Smooth muscle cell (in vitro differentiated cells): Measurements from ENCODE around the gene ELK3. TPM values are rescaled to one million over a fixed set of nuclear protein-coding genes. Genes with fewer than 3 reads are reported as not detected.

Experiments used
- DNase-seq: peaks from one replicate; lab custom pipeline; 2025; ENCODE audit not compliant: unreplicated experiment; lab: John Stamatoyannopoulos, UW
- H2AFZ ChIP-seq: fragments of 200-600 bp; sonication (generic); 2 replicates; pipeline ENCODE4 v1.6.0; 2016; ENCODE audit warnings: antibody characterized with exemption, low read depth, mild to moderate bottlenecking
- H3F3A ChIP-seq: fragments of 200-600 bp; sonication (generic); 2 replicates; pipeline ENCODE4 v1.6.0; 2017; ENCODE audit warnings: antibody characterized with exemption, low read depth
- H3K27ac ChIP-seq: fragments of 200-600 bp; sonication (generic); 2 replicates; pipeline ENCODE4 v1.5.1; 2016; ENCODE audit warnings: low read depth, mild to moderate bottlenecking
- H3K27me3 ChIP-seq: fragments of 200-600 bp; sonication (generic); 2 replicates; pipeline ENCODE4 v1.6.1; 2016; ENCODE audit warnings: low read depth, mild to moderate bottlenecking
- H3K36me3 ChIP-seq: fragments of 200-600 bp; sonication (generic); 2 replicates; pipeline ENCODE4 v1.5.1; 2016; ENCODE audit warnings: low read depth
- H3K4me1 ChIP-seq: fragments of 200-600 bp; sonication (generic); 2 replicates; pipeline ENCODE4 v1.5.1; 2016; ENCODE audit warnings: low read depth
- H3K4me2 ChIP-seq: fragments of 200-600 bp; sonication (generic); 2 replicates; pipeline ENCODE4 v1.6.0; 2016; ENCODE audit warnings: mild to moderate bottlenecking
- H3K4me3 ChIP-seq: fragments of 200-600 bp; sonication (generic); 2 replicates; pipeline ENCODE4 v1.5.1; 2016; ENCODE audit warnings: mild to moderate bottlenecking
- H3K79me2 ChIP-seq: fragments of 200-600 bp; sonication (generic); 2 replicates; pipeline ENCODE4 v1.6.0; 2016; ENCODE audit warnings: low read depth, mild to moderate bottlenecking
- H3K9ac ChIP-seq: fragments of 200-600 bp; sonication (generic); 2 replicates; pipeline ENCODE4 v1.6.0; 2016; ENCODE audit warnings: low read depth
- H3K9me3 ChIP-seq: fragments of 200-600 bp; sonication (generic); replicated peaks from 2 replicates; pipeline ENCODE4 v1.5.1; 2016; ENCODE audit warnings: low read depth
- H4K20me1 ChIP-seq: fragments of 200-600 bp; sonication (generic); 2 replicates; pipeline ENCODE4 v1.6.0; 2016; ENCODE audit warnings: low read depth
- WGBS: methylation state at CpG from one replicate; pipeline ENCODE4 v1.1.7; 2016; ENCODE audit warnings: low lambda C conversion rate; 5-methylcytosine and 5-hydroxymethylcytosine counted together
- polyA plus RNA-seq: library from polyadenylated mRNA; unstranded; fragments of >200 nt; fragmentation: Nextera tagmentation; extraction: Ambion mirVana; gene quantifications from 2 replicates; pipeline ENCODE4 v1.2.1, GENCODE V29; 2016
- total RNA-seq: library from RNA; depleted of rRNA; stranded (reverse); fragments of >200 nt; gene quantifications from 2 replicates; pipeline ENCODE4 v1.2.3, GENCODE V29; 2014
- TF ChIP-seq, protein P1 (sequence below): fragments of 200-600 bp; sonication (generic); IDR thresholded peaks from 2 replicates; pipeline ENCODE4 v1.5.1; 2017; ENCODE audit warnings: borderline replicate concordance, mild to moderate bottlenecking, antibody characterized with exemption; ENCODE audit not compliant: insufficient read depth, poor library complexity, severe bottlenecking

Gene ELK3
- total and polyA plus RNA-seq, 2 experiments from 2014 or later = 43.1 to 44.3 TPM

DNA sequence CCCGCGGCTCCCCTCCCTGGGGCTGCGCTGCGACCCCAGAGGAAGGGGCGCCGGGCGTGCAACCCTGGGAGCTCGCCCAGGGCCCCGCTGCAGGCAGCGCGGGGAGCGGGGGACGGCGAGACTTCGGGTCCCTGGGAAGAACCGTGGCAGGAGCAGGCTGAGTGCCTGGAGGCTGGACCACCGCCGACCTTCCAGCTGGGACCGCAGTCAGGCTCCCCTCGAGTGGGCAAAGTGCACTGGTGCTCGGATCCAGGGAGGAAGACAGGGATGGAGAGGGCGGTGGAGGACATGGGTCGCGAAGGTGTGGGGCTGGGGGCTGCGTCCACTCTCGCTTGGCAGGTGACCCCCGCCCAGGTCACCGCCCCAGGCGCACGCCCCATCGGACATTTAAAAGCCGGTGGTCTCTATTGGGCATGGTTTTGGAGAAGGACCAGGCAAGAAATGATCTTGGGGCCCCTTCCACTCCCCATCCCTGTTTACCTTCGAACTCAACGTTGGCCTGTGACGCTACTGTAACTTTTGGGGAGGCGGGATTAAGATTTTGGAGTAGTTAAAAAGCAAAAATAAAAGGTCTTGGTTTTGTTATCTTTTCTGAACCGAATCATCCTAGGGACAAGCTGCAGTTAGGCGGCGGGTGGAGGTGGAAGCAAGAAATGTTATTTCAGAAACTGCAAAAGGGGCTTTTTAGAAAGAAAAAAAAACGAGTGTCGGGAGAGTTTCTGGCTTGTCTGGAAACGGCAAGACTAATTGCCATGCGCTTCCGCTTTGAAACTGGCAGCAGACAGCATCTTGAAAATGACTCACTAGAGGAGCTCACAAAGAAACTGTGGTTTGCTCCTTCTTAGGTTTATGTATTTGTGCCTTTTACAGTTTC is 1.0 kb downstream of the ELK3 start:
- H3K9ac ChIP-seq = peak overlapping the region; percentile 97
- H3F3A ChIP-seq = peaks cover 37% of the 10 kb centered on the region
- H3K79me2 ChIP-seq = peaks cover 38% of the 10 kb centered on the region
- H3K4me3 ChIP-seq = peak overlapping the region; percentile 96
- DNase-seq = no peak
- peak overlapping the region; percentile 99 for H3K27ac ChIP-seq
- H4K20me1 ChIP-seq = peaks cover 14% of the 10 kb centered on the region
- no peaks in the 10 kb centered on the region for H3K36me3 ChIP-seq
- H3K9me3 ChIP-seq = no peaks in the 10 kb centered on the region
- 2% methylated on average over 39 of the region's 44 CpGs for WGBS
- H3K4me2 ChIP-seq = peak overlapping the region; percentile 89
- H3K4me1 ChIP-seq = peaks cover 27% of the 10 kb centered on the region
- TF ChIP-seq, protein P1, sequence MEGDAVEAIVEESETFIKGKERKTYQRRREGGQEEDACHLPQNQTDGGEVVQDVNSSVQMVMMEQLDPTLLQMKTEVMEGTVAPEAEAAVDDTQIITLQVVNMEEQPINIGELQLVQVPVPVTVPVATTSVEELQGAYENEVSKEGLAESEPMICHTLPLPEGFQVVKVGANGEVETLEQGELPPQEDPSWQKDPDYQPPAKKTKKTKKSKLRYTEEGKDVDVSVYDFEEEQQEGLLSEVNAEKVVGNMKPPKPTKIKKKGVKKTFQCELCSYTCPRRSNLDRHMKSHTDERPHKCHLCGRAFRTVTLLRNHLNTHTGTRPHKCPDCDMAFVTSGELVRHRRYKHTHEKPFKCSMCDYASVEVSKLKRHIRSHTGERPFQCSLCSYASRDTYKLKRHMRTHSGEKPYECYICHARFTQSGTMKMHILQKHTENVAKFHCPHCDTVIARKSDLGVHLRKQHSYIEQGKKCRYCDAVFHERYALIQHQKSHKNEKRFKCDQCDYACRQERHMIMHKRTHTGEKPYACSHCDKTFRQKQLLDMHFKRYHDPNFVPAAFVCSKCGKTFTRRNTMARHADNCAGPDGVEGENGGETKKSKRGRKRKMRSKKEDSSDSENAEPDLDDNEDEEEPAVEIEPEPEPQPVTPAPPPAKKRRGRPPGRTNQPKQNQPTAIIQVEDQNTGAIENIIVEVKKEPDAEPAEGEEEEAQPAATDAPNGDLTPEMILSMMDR = no peak
- peak overlapping the region; percentile 26 for H2AFZ ChIP-seq
- no peaks in the 10 kb centered on the region for H3K27me3 ChIP-seq

DNA sequence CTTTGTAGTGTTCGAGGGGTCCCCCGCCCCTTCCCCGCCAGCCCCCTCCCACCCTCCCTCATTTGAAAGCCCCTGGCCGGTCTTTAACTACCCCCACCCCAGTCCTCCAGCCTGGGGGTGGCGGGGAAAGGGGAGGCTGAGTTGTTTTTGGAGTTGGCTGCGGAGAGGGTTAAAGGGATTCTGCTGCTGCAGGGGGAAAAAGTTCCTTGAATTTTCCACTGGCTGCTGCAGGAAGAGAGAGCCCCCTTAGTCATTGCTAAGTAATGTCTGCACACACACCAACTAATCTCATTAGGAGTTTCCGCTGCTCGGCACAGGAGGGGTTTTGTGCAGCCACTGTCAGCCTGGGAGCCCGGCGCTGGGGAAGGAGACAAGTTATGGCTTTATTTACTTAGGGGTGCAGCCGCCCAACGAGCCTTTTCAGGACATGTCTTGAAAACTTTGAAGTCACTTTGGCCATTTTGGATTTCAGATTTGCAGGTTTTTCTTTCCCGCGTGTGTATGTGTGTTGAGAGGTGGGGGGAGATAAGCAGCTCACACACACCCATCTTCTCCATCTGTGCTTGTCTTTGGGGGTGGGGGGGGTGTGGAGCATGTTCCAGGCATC is 1.8 kb downstream of the ELK3 start:
- Histone ChIP-seq H3K4me3 (peak overlapping the region; percentile 96), H3K27ac (peak overlapping the region; percentile 99), H3K9ac (peak overlapping the region; percentile 97), H3K4me1 (peaks cover 27% of the 10 kb centered on the region), H3F3A (peaks cover 37% of the 10 kb centered on the region), H3K4me2 (peak overlapping the region; percentile 89), H3K36me3 (no peaks in the 10 kb centered on the region), H3K9me3 (no peaks in the 10 kb centered on the region), H2AFZ (no peak overlapping the region), H3K27me3 (no peaks in the 10 kb centered on the region), H3K79me2 (peaks cover 46% of the 10 kb centered on the region), H4K20me1 (peaks cover 21% of the 10 kb centered on the region)
- TF ChIP-seq, protein P1 = no peak
- DNase-seq = peak; percentile 19
- WGBS = 3% methylated on average over 11 of the region's 14 CpGs

DNA sequence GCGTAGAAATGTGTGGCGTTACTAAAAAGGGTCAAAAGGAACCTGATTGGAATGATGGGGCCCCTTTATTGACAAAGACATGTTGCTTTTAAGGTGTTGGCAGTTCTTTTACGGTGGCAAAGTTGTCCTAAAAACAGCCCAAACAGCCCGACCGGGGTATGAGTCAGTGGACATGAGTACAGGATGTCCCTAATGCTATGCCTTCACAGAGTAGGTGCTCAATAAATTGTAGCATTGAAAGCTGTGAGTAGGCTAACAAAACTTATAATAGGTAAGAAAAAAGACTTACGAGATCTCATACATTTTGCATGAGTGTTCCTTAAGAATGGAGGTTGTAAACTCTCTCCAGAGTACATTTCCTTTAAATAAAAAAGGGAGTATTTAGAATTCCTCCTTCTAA is 2.6 kb downstream of the ELK3 start:
- Histone ChIP-seq H3K79me2 (peaks cover 54% of the 10 kb centered on the region), H3K27ac (peak overlapping the region; percentile 99), H3K27me3 (no peaks in the 10 kb centered on the region), H3K4me1 (peaks cover 27% of the 10 kb centered on the region), H3K9me3 (no peaks in the 10 kb centered on the region), H3F3A (peaks cover 37% of the 10 kb centered on the region), H3K36me3 (no peaks in the 10 kb centered on the region), H2AFZ (no peak overlapping the region), H4K20me1 (peaks cover 30% of the 10 kb centered on the region), H3K4me2 (peak overlapping the region; percentile 89), H3K4me3 (peak overlapping the region; percentile 96), H3K9ac (peak overlapping the region; percentile 97)
- DNase-seq = no peak
- TF ChIP-seq, protein P1 = no peak
- 34% methylated on average over 6 of the region's 6 CpGs for WGBS
